Endometrium (tissue), 2 donors: Measurements from ENCODE around the gene USP32.

ENCODE experiments used
- FAIRE-seq: peaks from 2 replicates; lab custom pipeline; 2012; peaks lifted over from hg19 to GRCh38; lab: Jason Lieb, UNC
- donor health status: control.
- donor health status: control.

USP32 gene

DNA sequence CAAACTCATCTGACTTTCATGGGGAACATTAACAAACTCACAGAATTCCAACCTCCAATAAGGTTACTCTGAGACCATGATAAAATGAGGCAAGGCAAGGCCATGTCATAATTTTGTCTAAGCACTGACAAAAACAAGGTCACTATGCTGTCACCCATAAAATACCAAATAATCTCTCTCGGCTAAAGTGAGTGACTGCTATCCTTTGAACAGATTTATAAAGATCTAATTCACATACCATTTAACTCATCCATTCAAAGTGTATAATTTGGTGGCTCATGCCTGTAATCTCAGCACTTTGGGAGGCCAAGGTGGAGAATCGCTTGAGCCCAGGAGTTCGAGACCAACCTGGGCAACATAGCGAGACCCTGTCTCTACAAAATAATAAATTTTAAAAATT lies 262.8 kb downstream of the USP32 start:
- no peak for FAIRE-seq
